SKM-1 treated with dmso at 0.1 percent for 144 hours (cell line): ENCODE measurements around the gene CLSTN2.
A peak's percentile ranks its signal among the peaks of the same experiment; 100 is the strongest.

Source experiments
- DNase-seq: peaks from one replicate; lab custom pipeline; 2025; ENCODE audit not compliant: unreplicated experiment; lab: John Stamatoyannopoulos, UW

Gene CLSTN2

DNA sequence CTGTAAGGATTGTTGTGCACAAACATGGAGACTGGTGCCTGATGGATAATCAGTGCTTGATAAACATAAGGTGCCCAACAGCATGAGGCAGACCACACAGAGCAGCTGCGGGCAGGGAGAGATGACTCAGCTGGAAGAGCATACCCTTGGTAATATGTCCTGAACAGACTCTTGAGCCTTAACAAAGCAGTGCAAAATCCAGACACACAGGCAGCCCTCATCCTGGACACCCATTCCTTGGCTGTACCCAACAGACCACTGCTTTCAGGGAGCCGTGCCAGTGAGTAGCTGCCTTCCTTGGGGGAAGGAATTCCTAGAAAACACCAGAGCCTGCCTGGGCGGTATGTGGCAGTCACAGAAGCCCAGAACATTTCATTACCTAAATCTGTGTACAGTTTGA, 156.2 kb downstream of the CLSTN2 start:
- no peak for DNase-seq

DNA sequence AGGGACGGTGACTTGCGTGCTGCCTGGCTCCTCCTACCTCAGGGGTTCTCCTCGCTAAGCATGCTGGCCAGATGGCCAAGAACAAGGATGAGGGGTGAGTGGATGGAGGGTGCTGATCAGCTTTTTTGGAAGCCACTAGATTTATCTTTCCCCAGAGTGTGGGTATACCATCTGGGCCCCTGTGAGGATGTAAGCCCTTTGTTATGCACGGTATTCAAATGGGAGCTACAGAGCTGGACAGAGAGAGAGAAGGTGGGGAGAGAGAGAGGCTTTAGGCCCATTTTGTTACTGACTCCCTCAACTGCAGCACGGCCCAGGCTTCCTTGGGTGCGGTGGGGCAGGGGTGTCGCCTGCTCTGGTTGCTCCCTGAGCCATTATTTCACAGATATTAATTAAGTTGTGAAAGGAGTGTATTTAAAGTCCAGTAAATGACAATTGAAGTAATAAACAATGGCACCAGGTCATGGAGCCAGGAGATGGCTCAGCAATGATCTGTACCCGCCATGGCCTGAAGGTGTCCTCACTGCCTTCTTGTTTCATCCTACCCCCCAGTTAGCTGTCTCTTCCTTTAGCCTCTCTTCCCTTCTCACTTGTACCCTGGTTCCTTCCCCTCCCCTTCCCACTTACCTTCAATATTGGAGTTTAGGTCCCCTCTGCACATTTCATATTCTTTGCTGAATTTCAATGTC, 158.0 kb downstream of the CLSTN2 start:
- no peak for DNase-seq

DNA sequence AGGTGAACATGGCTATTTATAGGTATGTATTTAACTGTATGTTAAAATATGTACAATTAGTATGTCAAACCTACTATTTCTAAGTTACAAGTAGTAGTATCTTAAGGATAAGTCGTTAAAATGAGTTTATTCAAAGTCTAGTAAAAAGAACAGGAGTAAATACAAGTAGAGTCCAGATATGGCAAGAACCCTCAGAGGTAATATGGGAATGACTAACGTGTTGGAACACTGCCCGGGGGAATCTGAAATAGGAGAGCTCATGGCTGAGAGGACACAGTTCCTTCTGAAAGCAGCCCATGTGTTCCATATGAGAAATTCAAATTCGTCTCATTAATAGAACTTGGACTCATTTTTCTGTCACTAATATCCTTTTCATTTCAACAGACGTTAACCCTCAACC, 158.8 kb downstream of the CLSTN2 start:
- no peak for DNase-seq

DNA sequence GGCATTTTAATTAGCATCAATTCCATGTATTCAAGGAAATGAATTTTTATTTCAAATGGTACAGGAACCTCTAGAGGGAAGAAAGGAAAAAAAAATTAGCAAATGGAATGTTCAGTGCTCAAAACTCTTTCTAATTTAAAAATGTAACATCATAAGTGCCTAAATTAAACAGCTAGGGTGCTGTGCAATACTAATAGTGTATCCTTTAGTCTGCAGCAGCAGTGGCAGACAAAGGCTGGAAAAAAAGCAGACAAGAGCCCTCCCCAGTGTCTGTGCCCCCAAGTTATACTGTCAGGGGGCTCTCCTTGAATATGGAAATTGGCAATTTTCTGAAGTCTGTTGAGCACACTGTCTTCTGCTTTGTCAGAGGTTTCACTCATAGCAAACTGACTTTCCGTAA, 159.5 kb downstream of the CLSTN2 start:
- no peak for DNase-seq

DNA sequence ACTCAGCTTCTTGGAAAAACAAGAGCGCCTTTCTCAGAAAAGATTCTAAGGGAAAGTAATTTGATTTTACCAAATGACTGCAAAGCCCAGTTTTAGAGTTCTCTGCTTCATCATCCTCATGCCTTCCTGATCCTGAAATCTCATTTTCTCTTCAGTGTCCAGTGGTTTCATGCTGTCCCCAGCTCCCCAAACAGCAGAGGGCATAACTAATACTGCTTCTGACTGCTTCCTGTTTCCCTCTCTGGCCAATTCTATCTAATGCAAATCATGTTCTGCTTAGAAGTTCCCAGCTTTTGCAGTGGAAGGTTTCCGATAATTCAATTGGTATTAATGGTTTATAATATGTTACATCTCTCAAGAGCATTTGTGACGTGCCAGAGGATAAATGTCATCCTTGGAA, 161.1 kb downstream of the CLSTN2 start:
- DNase-seq: no peak

GRCh38 chr3:140097874-140098635, 163.1 kb downstream of the CLSTN2 start:
- no peak for DNase-seq

GRCh38 chr3:140100479-140100878, 165.5 kb downstream of the CLSTN2 start:
- DNase-seq: no peak

DNA sequence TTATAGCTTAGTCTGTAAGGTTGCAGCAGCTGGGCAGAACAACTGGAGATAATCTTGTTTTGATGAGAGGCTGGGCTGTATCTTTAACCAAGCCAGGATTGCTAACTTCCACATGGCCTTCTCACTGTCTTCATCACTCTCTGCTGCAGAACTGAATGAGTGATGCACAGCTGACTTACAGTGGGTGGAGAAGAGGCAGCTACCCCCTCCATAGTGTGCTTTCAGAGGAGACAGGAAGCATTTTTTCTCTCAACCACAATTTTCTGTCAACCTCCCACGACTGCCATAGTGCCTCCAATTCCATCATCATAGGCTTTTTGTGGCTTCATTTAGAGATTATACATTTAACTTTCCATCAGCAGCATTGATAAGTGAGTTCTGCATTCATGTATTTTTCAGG, 168.2 kb downstream of the CLSTN2 start:
- no peak for DNase-seq

DNA sequence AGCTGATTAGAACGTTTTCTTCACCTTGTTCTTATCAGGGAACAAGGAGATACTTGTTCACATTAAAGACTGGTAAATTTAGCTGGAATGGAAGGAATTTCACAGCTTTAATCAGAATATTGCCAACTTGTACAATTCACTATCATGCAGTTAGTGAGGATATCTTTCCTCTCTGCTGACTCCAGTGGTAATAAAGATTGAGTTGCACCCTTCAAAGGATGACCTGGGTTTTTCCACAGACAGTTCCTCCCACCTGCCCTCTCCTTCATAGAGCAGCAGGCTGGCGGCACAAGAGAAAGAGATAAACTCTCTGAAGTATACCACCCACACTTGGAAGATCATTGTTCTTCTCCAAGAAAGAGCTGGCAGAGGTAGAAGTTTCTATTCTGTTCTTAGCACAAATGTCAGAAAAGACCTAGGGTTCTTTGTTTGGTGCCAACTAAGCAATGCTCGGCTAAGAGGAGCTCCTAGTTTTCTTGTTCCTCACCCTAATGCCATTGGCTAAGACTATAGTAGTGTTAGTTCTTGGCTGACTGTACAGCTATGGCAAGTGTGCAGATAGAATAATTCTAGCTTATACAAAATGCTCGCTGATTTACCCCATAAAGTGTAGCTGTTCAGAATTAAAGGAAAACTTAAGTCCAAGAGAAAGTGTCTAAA, 169.1 kb downstream of the CLSTN2 start:
- DNase-seq: no peak

DNA sequence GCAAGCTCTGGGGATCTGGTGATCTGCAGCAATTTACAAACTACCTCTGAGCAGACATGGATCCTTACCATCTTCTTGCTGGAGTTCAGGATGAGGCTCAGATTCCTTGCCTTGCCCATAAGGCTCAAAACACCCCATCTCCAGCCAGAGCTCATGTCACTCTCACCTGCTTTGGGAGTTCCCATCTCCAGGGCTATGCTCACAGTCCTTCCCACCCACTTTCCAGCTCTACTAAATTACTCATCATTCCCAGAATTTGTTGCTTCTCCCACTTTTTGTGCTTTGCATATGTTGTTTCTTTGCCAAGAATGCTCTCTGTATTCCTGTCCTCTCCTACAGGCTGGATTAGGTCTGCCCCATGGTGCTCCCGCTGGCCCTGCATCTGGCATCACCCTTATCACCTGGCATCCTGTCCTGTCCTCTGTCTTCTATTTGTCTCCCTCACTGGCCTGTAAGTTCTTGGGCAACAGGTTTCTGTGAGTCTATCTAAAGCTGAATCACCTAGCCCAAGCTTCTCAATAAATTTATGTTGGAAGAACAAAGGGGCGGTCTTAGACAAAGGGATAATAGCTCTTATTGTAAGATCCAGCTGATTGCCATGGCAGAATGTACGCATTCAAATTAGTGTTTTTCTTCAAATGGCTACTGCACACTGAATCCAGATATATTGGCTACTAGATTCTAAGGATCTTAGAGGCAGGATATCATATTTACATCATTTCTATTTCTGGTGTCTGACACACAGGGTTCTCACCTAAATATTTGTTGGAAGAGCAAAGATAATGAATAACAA, 179.2 kb downstream of the CLSTN2 start:
- no peak for DNase-seq

DNA sequence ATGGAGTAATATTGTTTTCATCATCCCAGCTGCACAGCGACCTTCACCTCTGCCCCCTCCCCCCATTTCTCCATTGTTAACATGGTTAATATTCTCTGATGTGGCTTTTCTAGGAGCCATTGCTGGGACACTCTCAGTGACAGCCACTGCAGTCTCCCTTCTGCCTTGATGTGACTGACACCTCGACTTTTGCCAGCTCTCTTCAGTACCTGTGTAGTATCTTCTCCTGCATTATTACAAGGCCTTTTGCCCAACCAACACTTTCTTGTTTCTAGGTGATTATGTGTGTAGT, 179.8 kb downstream of the CLSTN2 start:
- DNase-seq: no peak

GRCh38 chr3:140117096-140117526, 182.1 kb downstream of the CLSTN2 start:
- DNase-seq: no peak

DNA sequence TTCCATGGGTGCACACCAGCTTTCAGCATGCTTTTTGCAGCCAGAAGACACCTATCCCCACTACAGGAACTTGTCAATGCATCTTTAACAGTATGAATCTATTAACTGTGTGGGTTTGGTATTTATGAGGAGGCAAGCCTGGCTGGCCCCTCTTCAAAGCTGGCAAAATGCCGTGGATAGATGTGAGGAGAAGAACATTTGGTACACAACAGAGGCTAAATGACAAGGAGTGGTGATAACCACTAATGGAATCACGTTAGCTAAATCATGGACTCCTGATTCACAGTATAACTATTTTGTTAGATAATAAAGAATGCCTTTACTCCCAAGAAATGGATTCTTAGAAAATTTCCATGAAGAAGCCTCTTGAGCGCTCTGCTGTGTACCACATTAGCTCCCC, 187.2 kb downstream of the CLSTN2 start:
- DNase-seq: no peak

- DNase-seq: no peak
Measured at GRCh38 chr3:140128217-140128616, 193.2 kb downstream of the CLSTN2 start.

- peak; percentile 8 for DNase-seq
Measured at GRCh38 chr3:140128631-140129030, 193.6 kb downstream of the CLSTN2 start.

DNA sequence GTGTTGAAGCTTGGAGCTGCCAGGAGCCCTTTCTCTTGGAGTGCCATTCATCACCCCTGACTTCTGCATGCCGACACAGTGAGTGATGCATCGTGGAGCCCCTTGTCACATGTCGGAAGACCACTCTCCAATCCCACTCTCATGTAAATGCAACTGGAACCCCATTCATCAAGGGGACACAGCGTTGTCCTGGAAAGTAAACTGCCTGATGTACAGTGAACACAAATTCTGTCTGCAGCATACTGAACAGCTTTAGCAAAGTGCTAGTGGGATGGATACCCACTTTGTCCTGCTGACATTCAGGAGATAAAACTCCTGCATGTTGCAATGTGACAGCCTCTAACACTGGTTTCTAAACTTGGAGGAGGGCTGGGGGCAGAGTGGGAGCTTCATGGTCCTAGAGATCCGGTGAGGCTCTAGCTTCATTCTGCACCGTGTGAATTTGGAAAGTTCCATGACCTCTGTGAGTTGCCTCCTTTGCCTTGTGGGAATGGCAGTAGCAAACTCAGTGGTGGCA, 194.8 kb downstream of the CLSTN2 start:
- no peak for DNase-seq

GRCh38 chr3:140131895-140132294, 196.9 kb downstream of the CLSTN2 start:
- DNase-seq: no peak

GRCh38 chr3:140134231-140134965, 199.4 kb downstream of the CLSTN2 start:
- no peak for DNase-seq

GRCh38 chr3:140135461-140135860, 200.5 kb downstream of the CLSTN2 start:
- DNase-seq: no peak

DNA sequence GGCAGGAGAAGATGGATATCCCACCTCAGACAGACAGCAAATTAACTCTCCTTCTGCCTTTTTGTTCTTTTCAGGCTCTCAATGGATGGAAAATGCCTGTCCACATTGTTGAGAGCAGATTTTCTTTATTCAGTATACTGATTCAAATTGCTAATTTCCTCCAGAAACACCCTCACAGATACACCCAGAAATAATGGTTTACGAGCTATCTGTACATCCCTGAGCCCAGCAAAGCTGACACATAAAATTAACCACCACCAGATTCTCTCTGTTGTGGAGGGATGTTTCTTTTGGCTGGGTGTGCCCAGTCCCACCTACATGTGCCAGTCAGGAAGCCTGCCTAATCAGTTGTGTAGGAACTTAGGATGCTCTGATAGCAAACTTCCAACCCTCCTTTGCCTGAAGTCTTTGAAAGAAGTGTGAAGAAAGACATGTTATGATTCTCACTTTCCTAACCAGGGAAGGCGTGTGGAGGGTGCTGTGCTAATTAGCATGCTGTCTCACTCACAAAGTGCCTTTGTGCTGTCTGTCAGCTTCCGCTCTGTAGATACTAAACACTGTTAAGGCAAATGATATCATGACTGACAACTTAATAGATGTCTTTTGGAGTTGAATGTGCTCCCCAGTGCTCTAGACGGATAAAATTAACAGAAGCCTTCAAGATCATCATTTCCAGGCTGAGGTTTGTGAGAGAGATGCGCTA, 208.5 kb downstream of the CLSTN2 start:
- no peak for DNase-seq
